Cardiac muscle cell (in vitro differentiated cells and primary cell): ENCODE data around the gene NFATC1. TPM values are rescaled to one million over a fixed set of nuclear protein-coding genes. Genes with fewer than 3 reads are reported as not detected.

ENCODE experiments used
- DNase-seq, 2 donors: peaks; one replicate each; pipeline versions ENCODE4 v3.0.0 to v3.0.0-alpha.2; 2010 to 2017; ENCODE audit warnings: low read depth in 1 of 2, low spot score in 1 of 2
- H3K27ac ChIP-seq: fragments of 200-600 bp; sonication (generic); 2 replicates; pipeline ENCODE4 v1.5.1; 2016
- H3K27me3 ChIP-seq: fragments of 200-600 bp; sonication (generic); 2 replicates; pipeline ENCODE4 v1.6.0; 2016; ENCODE audit warnings: control low read depth
- H3K36me3 ChIP-seq: fragments of 200-600 bp; sonication (generic); 2 replicates; pipeline ENCODE4 v1.5.1; 2016; ENCODE audit warnings: control low read depth
- H3K4me1 ChIP-seq: fragments of 200-600 bp; sonication (generic); 2 replicates; pipeline ENCODE4 v1.8.1; 2017; ENCODE audit warnings: low read depth, mild to moderate bottlenecking, mixed run types
- H3K4me3 ChIP-seq: fragments of 200-600 bp; sonication (generic); 2 replicates; pipeline ENCODE4 v1.5.1; 2016; ENCODE audit warnings: mild to moderate bottlenecking
- H3K9me3 ChIP-seq: fragments of 200-600 bp; sonication (generic); 2 replicates; pipeline ENCODE4 v1.5.1; 2017; ENCODE audit warnings: low read depth, mild to moderate bottlenecking, control low read depth
- CTCF ChIP-seq: IDR thresholded peaks from 2 replicates; pipeline ENCODE4 v1.5.1; 2012; ENCODE audit warnings: low read depth, mild to moderate bottlenecking, low read length
- polyA plus RNA-seq: library from polyadenylated mRNA; unstranded; fragments of >200 nt; fragmentation: Nextera tagmentation; extraction: Ambion mirVana; gene quantifications from 2 replicates; pipeline ENCODE4 v1.2.1, GENCODE V29; 2016
- total RNA-seq: library from RNA; depleted of rRNA; stranded (reverse); fragments of >200 nt; gene quantifications from 2 replicates; pipeline ENCODE4 v1.2.3, GENCODE V29; 2016

The NFATC1 gene
- total and polyA plus RNA-seq, 2 experiments from 2014 or later, result 10.8 to 11.7 TPM

GRCh38 chr18:79522451-79523205, 126.9 kb downstream of the NFATC1 start:
- no peak overlapping the region for H3K4me3 ChIP-seq
- TF ChIP-seq CTCF, result no peak
- peaks cover 5% of the 10 kb centered on the region for H3K4me1 ChIP-seq
- peaks cover 3% of the 10 kb centered on the region for H3K36me3 ChIP-seq
- DNase-seq, result no peak
- no peaks in the 10 kb centered on the region for H3K27me3 ChIP-seq
- H3K27ac ChIP-seq, result peak overlapping the region; percentile 9
- H3K9me3 ChIP-seq, result no peaks in the 10 kb centered on the region

- TF ChIP-seq CTCF, result no peak
- no peak for DNase-seq
- peaks cover 5% of the 10 kb centered on the region for H3K4me1 ChIP-seq
These were observed 127.5 kb downstream of the NFATC1 start for GRCh38 chr18:79523206-79523735.

DNA sequence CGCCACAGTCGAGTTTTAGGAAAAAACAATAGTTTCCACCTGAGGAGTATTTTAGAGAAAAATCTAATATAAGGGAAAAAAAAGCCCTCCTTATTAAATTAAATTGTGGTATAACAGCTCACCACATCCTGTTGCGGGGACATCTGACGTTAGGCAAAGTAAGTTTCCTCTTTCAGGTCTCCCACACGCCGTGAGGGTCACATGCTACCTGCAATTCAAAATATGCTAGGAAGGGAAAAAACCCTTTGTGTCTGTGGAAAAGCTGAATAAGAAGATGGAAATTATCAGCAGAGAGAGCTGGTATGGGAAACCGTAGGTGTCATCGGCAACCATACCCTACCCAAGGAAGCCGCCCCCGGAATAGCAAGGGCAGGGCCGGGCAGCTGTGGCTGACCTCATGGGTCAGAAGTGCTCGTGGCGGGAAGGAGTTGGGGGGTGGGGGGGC, 128.0 kb downstream of the NFATC1 start:
- Histone ChIP-seq H3K4me1 (peaks cover 5% of the 10 kb centered on the region), H3K4me3 (no peak overlapping the region), H3K27me3 (no peaks in the 10 kb centered on the region), H3K36me3 (peaks cover 5% of the 10 kb centered on the region), H3K9me3 (no peaks in the 10 kb centered on the region), H3K27ac (no peak overlapping the region)
- no peak for TF ChIP-seq CTCF
- DNase-seq, result no peak

More at GRCh38 chr18:79523206-79523735, 127.5 kb downstream of the NFATC1 start:
- no peak overlapping the region for H3K4me3 ChIP-seq
- H3K27ac ChIP-seq, result no peak overlapping the region
- H3K9me3 ChIP-seq, result no peaks in the 10 kb centered on the region
- peaks cover 5% of the 10 kb centered on the region for H3K36me3 ChIP-seq
- H3K27me3 ChIP-seq, result no peaks in the 10 kb centered on the region

DNA sequence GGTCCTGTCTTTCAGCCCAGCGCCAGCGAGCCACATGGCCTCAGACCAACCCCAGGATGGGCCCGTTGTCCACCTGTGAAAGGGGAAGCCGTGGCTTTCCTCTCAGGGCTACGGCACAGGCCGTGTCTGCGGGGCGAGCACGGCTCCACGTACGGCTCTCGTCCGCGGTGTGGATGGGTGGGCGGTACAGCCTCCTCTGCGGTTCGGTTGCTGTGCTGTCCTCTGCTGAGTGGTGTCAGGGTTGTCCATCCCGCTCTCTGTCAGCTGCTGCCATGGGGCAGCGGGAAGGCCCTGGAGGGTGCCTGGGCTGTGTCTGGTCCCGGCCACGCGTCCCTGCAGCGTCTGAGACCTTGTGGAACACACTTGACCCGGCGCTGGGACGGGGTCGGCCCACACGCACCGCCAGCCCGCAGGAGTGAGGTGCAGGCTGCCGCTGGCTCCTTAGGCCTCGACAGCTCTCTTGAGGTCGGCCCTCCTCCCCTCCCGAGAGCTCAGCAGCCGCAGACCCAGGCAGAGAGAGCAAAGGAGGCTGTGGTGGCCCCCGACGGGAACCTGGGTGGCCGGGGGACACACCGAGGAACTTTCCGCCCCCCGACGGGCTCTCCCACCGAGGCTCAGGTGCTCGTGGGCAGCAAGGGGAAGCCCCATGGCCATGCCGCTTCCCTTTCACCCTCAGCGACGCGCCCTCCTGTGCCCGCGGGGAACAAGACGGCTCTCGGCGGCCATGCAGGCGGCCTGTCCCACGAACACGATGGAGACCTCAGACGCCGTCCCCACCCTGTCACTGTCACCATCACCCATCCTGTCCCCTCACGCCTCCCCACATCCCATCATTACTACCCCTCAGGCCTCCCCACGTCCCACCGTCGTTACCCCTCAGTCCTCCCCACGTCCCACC, 128.7 kb downstream of the NFATC1 start:
- no peaks in the 10 kb centered on the region for H3K9me3 ChIP-seq
- TF ChIP-seq CTCF, result no peak
- no peaks in the 10 kb centered on the region for H3K27me3 ChIP-seq
- peaks cover 5% of the 10 kb centered on the region for H3K36me3 ChIP-seq
- no peak overlapping the region for H3K4me3 ChIP-seq
- H3K27ac ChIP-seq, result no peak overlapping the region
- DNase-seq, result no peak
- peaks cover 5% of the 10 kb centered on the region for H3K4me1 ChIP-seq

- H3K4me1 ChIP-seq, result no peaks in the 10 kb centered on the region
- no peak for TF ChIP-seq CTCF
- no peak overlapping the region for H3K4me3 ChIP-seq
- peaks cover 5% of the 10 kb centered on the region for H3K36me3 ChIP-seq
- H3K9me3 ChIP-seq, result no peaks in the 10 kb centered on the region
- no peak overlapping the region for H3K27ac ChIP-seq
- peak in 1 of 2 donors; percentile 45 for DNase-seq
- no peaks in the 10 kb centered on the region for H3K27me3 ChIP-seq
These were observed 130.1 kb downstream of the NFATC1 start for GRCh38 chr18:79525556-79526467.
